H1 (cell line): ENCODE data around the gene CUTC. TPM values are rescaled to one million over a fixed set of nuclear protein-coding genes. Genes with fewer than 3 reads are reported as not detected.

Experiments
- CTCF ChIA-PET: fragments of 300-600 bp; sonication (Branson Sonifier 250); formaldehyde crosslinking; loops from one replicate; lab custom pipeline; 2021; ENCODE audit not compliant: partially characterized antibody; lab: Charles Lee
- POLR2A ChIA-PET: fragments of 300-600 bp; sonication (Branson Sonifier 250); formaldehyde crosslinking; loops from one replicate; lab custom pipeline; 2021; ENCODE audit warnings: inconsistent platforms; ENCODE audit not compliant: partially characterized antibody; lab: Charles Lee
- DNase-seq, 2 experiments: peaks; one replicate each; pipeline versions ENCODE4 v3.0.0 to v3.0.0-alpha.2; 2010 to 2022; ENCODE audit warnings: low spot score in 2 of 2, low read depth in 1 of 2, mixed read lengths in 1 of 2
- FAIRE-seq: peaks from 2 replicates; lab custom pipeline; 2011; peaks lifted over from hg19 to GRCh38; lab: Jason Lieb, UNC
- H2AFZ ChIP-seq: 2 replicates; pipeline ENCODE4 v1.8.1; 2012; ENCODE audit warnings: low read length, inconsistent platforms
- H2AK5ac ChIP-seq: 2 replicates; pipeline ENCODE4 v1.6.1; 2013; ENCODE audit warnings: low read depth, low read length
- H2BK120ac ChIP-seq: replicated peaks from 2 replicates; pipeline ENCODE3; 2013; ENCODE audit warnings: low read depth, low read length, inconsistent platforms
- H2BK12ac ChIP-seq: 2 replicates; pipeline ENCODE4 v1.6.1; 2013; ENCODE audit warnings: low read depth, low read length
- H2BK15ac ChIP-seq: 2 replicates; pipeline ENCODE4 v1.6.1; 2013; ENCODE audit warnings: low read length
- H2BK20ac ChIP-seq: 2 replicates; pipeline ENCODE4 v1.6.1; 2013; ENCODE audit warnings: low read length
- H2BK5ac ChIP-seq: 2 replicates; pipeline ENCODE4 v1.6.1; 2013; ENCODE audit warnings: low read depth, low read length
- H3K14ac ChIP-seq: 2 replicates; pipeline ENCODE4 v1.6.1; 2013; ENCODE audit warnings: inconsistent platforms; ENCODE audit not compliant: insufficient read length
- H3K18ac ChIP-seq: 2 replicates; pipeline ENCODE4 v1.6.1; 2013; ENCODE audit warnings: low read length; ENCODE audit errors: extremely low read depth
- H3K23ac ChIP-seq: 2 replicates; pipeline ENCODE4 v1.6.1; 2013; ENCODE audit warnings: inconsistent platforms; ENCODE audit not compliant: insufficient read length
- H3K23me2 ChIP-seq: 2 replicates; pipeline ENCODE4 v1.6.1; 2013; ENCODE audit warnings: low read depth, low read length
- H3K27ac ChIP-seq: 2 replicates; pipeline ENCODE4 v1.6.1; 2011; ENCODE audit warnings: low read depth, low read length, inconsistent platforms
- H3K27me3 ChIP-seq, 4 experiments: replicated peaks in 1 of 4; 1 replicate in 1 of 4; 2 replicates in 3 of 4; pipeline versions ENCODE4 v1.6.1 to v1.8.1; 2011 to 2013; ENCODE audit warnings: low read length in 3 of 4, mild to moderate bottlenecking in 3 of 4, inconsistent platforms in 2 of 4, mixed read lengths in 2 of 4, moderate library complexity in 1 of 4; ENCODE audit not compliant: control insufficient read depth in 3 of 4, insufficient read depth in 3 of 4; ENCODE audit errors: extremely low read depth in 1 of 4
- H3K36me3 ChIP-seq, 4 experiments: 2 replicates each; pipeline versions ENCODE4 v1.6.1 to v1.8.1; 2011 to 2013; ENCODE audit warnings: mild to moderate bottlenecking in 4 of 4, low read length in 3 of 4, moderate library complexity in 2 of 4, control low read depth in 1 of 4, inconsistent platforms in 1 of 4; ENCODE audit not compliant: insufficient read depth in 4 of 4, control insufficient read depth in 2 of 4
- H3K4ac ChIP-seq: replicated peaks from 2 replicates; pipeline ENCODE3; 2013; ENCODE audit warnings: low read length, low read depth, mixed read lengths, inconsistent platforms; ENCODE audit not compliant: insufficient read length
- H3K4me1 ChIP-seq, 4 experiments: replicated peaks in 1 of 4; 1 replicate in 1 of 4; 2 replicates in 3 of 4; pipeline versions ENCODE4 v1.6.1 to v1.8.1; 2011 to 2013; ENCODE audit warnings: low read length in 3 of 4, inconsistent platforms in 2 of 4, mixed read lengths in 1 of 4; ENCODE audit not compliant: insufficient read depth in 4 of 4, control insufficient read depth in 3 of 4
- H3K4me2 ChIP-seq, 2 experiments: 2 replicates each; pipeline versions ENCODE4 v1.6.1 to v1.8.1; 2011 to 2013; ENCODE audit warnings: low read depth in 2 of 2, low read length in 2 of 2, control low read depth in 1 of 2, inconsistent platforms in 1 of 2, mild to moderate bottlenecking in 1 of 2; ENCODE audit not compliant: insufficient read depth in 1 of 2
- H3K4me3 ChIP-seq, 4 experiments: fragments of 200-600, 300-600 bp in 1 of 4; sonication (generic), shearing (Covaris generic), sonication (Bioruptor Twin) in 1 of 4; 2 replicates each; pipeline versions ENCODE4 v1.5.1 to v1.8.1; 2011 to 2016; ENCODE audit warnings: low read length in 4 of 4, low read depth in 3 of 4, control low read depth in 2 of 4, inconsistent platforms in 2 of 4, mild to moderate bottlenecking in 2 of 4, mixed read lengths in 1 of 4, moderate library complexity in 1 of 4; ENCODE audit not compliant: insufficient read depth in 2 of 4; ENCODE audit errors: extremely low read depth in 1 of 4
- H3K56ac ChIP-seq: replicated peaks from 2 replicates; pipeline ENCODE3; 2013; ENCODE audit warnings: low read depth, mild to moderate bottlenecking, mixed read lengths, low read length, inconsistent platforms; ENCODE audit not compliant: insufficient read length
- H3K79me1 ChIP-seq: 2 replicates; pipeline ENCODE4 v1.6.1; 2013; ENCODE audit warnings: low read depth, low read length, control low read depth
- H3K79me2 ChIP-seq, 2 experiments: 2 replicates each; pipeline versions ENCODE4 v1.6.1 to v1.8.1; 2012 to 2013; ENCODE audit warnings: low read length in 2 of 2, mild to moderate bottlenecking in 2 of 2, inconsistent platforms in 1 of 2; ENCODE audit not compliant: insufficient read depth in 2 of 2, control insufficient read depth in 1 of 2
- H3K9ac ChIP-seq, 4 experiments: replicated peaks in 1 of 4; 1 replicate in 1 of 4; 2 replicates in 3 of 4; pipeline versions ENCODE4 v1.6.1 to v1.8.1; 2011 to 2013; ENCODE audit warnings: low read depth in 3 of 4, low read length in 3 of 4, control low read depth in 2 of 4, mild to moderate bottlenecking in 2 of 4, moderate library complexity in 2 of 4, inconsistent platforms in 1 of 4; ENCODE audit errors: extremely low read depth in 1 of 4
- H3K9me3 ChIP-seq, 2 experiments: 2 replicates each; pipeline versions ENCODE4 v1.6.1 to v1.8.1; 2012 to 2013; ENCODE audit warnings: mild to moderate bottlenecking in 2 of 2, moderate library complexity in 2 of 2, control low read depth in 1 of 2, inconsistent platforms in 1 of 2, low read depth in 1 of 2, low read length in 1 of 2, mixed read lengths in 1 of 2; ENCODE audit not compliant: insufficient read depth in 2 of 2
- H4K20me1 ChIP-seq, 2 experiments: replicated peaks in 1 of 2; 2 replicates each; pipeline versions ENCODE3 to v1.8.1; 2011 to 2013; ENCODE audit warnings: inconsistent platforms in 2 of 2, low read length in 2 of 2, mild to moderate bottlenecking in 1 of 2; ENCODE audit not compliant: insufficient read depth in 2 of 2, control insufficient read depth in 1 of 2
- H4K5ac ChIP-seq: 2 replicates; pipeline ENCODE4 v1.6.1; 2013; ENCODE audit warnings: low read length, low read depth, mixed read lengths, inconsistent platforms; ENCODE audit not compliant: insufficient read length
- H4K8ac ChIP-seq: 2 replicates; pipeline ENCODE4 v1.8.0; 2013; ENCODE audit warnings: mild to moderate bottlenecking, moderate library complexity, low read length, inconsistent platforms; ENCODE audit not compliant: insufficient read depth; ENCODE audit errors: extremely low read depth
- H4K91ac ChIP-seq: replicated peaks from 2 replicates; pipeline ENCODE3; 2013; ENCODE audit warnings: low read length, mixed read lengths, inconsistent platforms; ENCODE audit not compliant: insufficient read length
- BRCA1 ChIP-seq: IDR thresholded peaks from 2 replicates; pipeline ENCODE4 v1.6.1; 2012; ENCODE audit warnings: low read depth, low read length, improper control_type of control experiment
- EZH2 ChIP-seq: fragments of 200-600 bp; sonication (generic); IDR thresholded peaks from 2 replicates; pipeline ENCODE4 v1.7.1; 2012; ENCODE audit warnings: low read depth, mild to moderate bottlenecking, moderate library complexity, low read length, inconsistent platforms; ENCODE audit not compliant: severe bottlenecking
- JUND ChIP-seq: IDR thresholded peaks from 2 replicates; pipeline ENCODE4 v1.6.1; 2011; ENCODE audit warnings: mild to moderate bottlenecking, improper control_type of control experiment, low read length
- KDM4A ChIP-seq: IDR thresholded peaks from one replicate; pipeline ENCODE4 v1.7.1; 2012; ENCODE audit warnings: low read depth, mild to moderate bottlenecking, moderate library complexity, low read length, inconsistent platforms; ENCODE audit not compliant: severe bottlenecking
- POLR2AphosphoS5 ChIP-seq: IDR thresholded peaks from 2 replicates; pipeline ENCODE4 v1.6.1; 2011; ENCODE audit warnings: low read depth, low read length
- SIX5 ChIP-seq: IDR thresholded peaks from 2 replicates; pipeline ENCODE4 v1.6.1; 2011; ENCODE audit warnings: mild to moderate bottlenecking, low read depth, low read length
- TBP ChIP-seq: IDR thresholded peaks from 2 replicates; pipeline ENCODE4 v1.6.1; 2011; ENCODE audit warnings: low read depth, low read length, improper control_type of control experiment
- WGBS, 2 experiments: shearing (Covaris generic) in 1 of 2; methylation state at CpG; one replicate each; pipeline versions ENCODE4 v1.1.6 to v1.1.7; 2013 to 2015; ENCODE audit warnings: low lambda C conversion rate in 2 of 2, mixed read lengths in 2 of 2, inconsistent platforms in 1 of 2, low coverage in 1 of 2, missing lambda C conversion rate in 1 of 2; ENCODE audit not compliant: insufficient replicate concordance in 2 of 2, insufficient coverage in 1 of 2, insufficient read length in 1 of 2; ENCODE audit errors: extremely low coverage in 1 of 2, missing lambda C conversion rate in 1 of 2; 5-methylcytosine and 5-hydroxymethylcytosine counted together
- polyA plus RNA-seq, 7 experiments: library from polyadenylated mRNA; depleted of rRNA in 3 of 7; stranded (reverse) in 5 of 7; unstranded in 2 of 7; fragments of >200 nt in 5 of 7; fragments of 200-250 nt in 2 of 7; gene quantifications; 1 replicate in 5 of 7; 2 replicates in 1 of 7; 4 replicates in 1 of 7; pipeline versions ENCODE4 v1.2.1 to v1.2.3, GENCODE V29; 2011 to 2013; ENCODE audit warnings: missing spikeins in 2 of 7, mixed read lengths in 2 of 7
- total RNA-seq: library from RNA; stranded (reverse); fragmentation: NEBNext Ultra II Directional; extraction: Animal tissue kit (Norgen Biotek cat#: 25700); gene quantifications from 2 replicates; pipeline ENCODE4 v1.2.1, GENCODE V29; 2021

CUTC gene
- total and polyA plus RNA-seq, 2 of the 8 experiments (the other 6 are each of a cell fraction or from before 2014, with no cell fraction given), result 25.3 to 25.6 TPM

GRCh38 chr10:99685597-99685967 is 46.5 kb upstream of the CUTC start:
- Histone ChIP-seq H2AK5ac (no peak overlapping the region), H3K4me1 (no peaks in the 10 kb centered on the region), H3K23ac (no peak overlapping the region), H2BK12ac (no peak overlapping the region), H3K79me1 (no peaks in the 10 kb centered on the region), H3K9me3 (no peaks in the 10 kb centered on the region), H3K56ac (no peak overlapping the region), H4K8ac (no peak overlapping the region), H3K18ac (no peak overlapping the region), H3K4me2 (no peak overlapping the region), H2AFZ (no peak overlapping the region), H2BK15ac (no peak overlapping the region), H2BK5ac (no peak overlapping the region)
- POLR2A ChIA-PET, result no interaction called here
- no peak for TF ChIP-seq POLR2AphosphoS5
- no peak for TF ChIP-seq KDM4A
- no peak for TF ChIP-seq JUND
- TF ChIP-seq EZH2, result no peak
- no peak for TF ChIP-seq BRCA1
- TF ChIP-seq SIX5, result no peak
- TF ChIP-seq TBP, result no peak
- TF ChIP-seq, all 59 proteins: peak for 0
- Histone ChIP-seq H3K27me3 (no peaks in the 10 kb centered on the region), H4K20me1 (no peaks in the 10 kb centered on the region), H2BK120ac (no peak overlapping the region), H3K79me2 (no peaks in the 10 kb centered on the region), H3K4me3 (no peak overlapping the region), H4K91ac (no peak overlapping the region), H3K14ac (no peak overlapping the region), H3K9ac (no peak overlapping the region), H4K5ac (no peak overlapping the region), H2BK20ac (no peak overlapping the region), H3K27ac (no peak overlapping the region), H3K4ac (no peak overlapping the region), H3K36me3 (peaks cover 0 to 3% (median 0%) of the 10 kb centered on the region in 4 experiments; a peak in 1 of 8 replicates), H3K23me2 (no peaks in the 10 kb centered on the region)
- WGBS, 2 experiments, result 87% methylated on average over 2 of the region's 2 CpGs; no CpG with 5 or more reads in 1 of the 2 experiments
- CTCF ChIA-PET, result interaction anchor here (0.8 kb wide), 1 partner anchor 15 kb away, joined by 3 read pairs; no protein-coding TSS in a partner anchor
- DNase-seq (no peak), FAIRE-seq (no peak)
